Astrocyte of the spinal cord (primary cell): ENCODE measurements around the gene SERPINA3.

Source experiments
- DNase-seq: peaks from one replicate; pipeline ENCODE4 v3.0.0; 2011; ENCODE audit warnings: low read depth, low spot score
- H3K4me3 ChIP-seq: 2 replicates; pipeline ENCODE4 v1.5.1; 2011; ENCODE audit warnings: low read depth, mild to moderate bottlenecking, low read length, moderate library complexity
- in situ Hi-C: cut with HindIII; loops from 2 replicates; pipeline ENCODE4 v1.10.0; 2017; ENCODE audit warnings: low sequenced_read_pairs
- TF ChIP-seq, protein P1 (sequence below): IDR thresholded peaks from 2 replicates; pipeline ENCODE4 v1.5.1; 2012; ENCODE audit warnings: low read depth, mild to moderate bottlenecking, low read length, inconsistent platforms

The SERPINA3 gene

DNA sequence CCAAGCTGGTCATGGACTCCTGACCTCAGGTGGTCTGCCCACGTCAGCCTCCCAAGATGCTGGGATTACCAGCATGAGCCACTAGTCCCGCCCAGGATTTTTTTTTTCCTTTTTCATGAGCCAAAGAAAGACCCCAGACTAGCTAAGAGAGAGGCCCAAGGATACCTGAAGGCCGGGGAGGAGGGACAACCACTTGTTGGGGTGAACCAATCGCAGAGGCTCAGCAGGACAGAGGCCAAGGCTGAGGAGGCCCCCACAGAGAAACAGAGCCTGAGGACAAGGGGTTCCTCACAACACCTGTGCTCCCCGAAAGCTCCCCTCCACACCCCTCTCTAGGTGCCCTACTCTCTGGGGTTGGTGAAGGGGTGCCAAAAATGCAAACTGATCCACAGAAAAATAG is 1.0 kb upstream of the SERPINA3 start:
- no peak overlapping the region for H3K4me3 ChIP-seq

DNA sequence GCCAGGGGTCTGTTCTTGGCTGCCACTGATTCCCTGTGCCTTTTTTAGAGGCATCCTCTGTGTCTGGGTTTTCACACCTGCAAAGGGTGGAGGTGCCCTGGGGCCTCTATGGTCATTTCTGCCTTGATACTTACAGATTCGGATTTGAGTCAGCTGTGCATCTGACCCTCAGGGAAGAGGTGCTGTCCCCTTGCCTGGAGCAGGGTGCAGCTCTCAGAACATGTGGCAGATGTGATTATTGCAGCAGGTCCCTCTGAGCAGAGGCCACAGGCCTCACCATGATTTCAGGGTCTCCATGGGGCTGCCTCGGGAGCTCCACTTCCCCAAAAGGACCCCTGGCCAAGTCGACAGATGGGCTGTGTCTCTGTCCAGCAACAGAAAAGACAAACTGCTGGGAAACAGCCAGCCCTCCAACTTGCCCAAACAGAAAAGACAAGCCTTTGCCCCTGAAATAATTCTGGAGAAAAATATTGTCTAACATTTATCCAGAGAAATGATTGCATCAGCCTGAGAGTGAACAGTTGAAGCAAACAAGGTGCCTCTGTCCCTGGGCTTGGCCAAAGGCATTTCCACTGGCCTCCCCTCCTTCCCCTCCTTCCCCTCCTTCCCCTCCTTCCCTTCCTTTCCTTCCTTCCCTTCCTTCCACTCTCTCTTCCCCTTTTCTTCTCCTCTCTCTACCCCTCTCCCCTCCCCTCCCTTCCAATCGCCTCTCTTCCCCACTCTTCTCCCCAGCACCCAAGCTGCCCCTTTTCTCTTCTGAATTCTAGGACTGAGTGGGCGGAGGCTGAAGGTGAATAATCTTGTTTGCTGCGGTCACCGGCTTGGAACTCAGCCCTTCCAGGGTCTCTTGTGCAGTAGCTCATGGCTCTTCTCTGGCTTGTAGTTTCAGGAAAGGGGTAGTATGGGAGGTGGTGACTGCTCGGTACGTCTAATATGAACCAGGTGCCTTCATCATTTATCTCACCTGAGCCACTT is 676 bp downstream of the SERPINA3 start:
- H3K4me3 ChIP-seq, result no peak overlapping the region
- in situ Hi-C loops, result no loop called here
- TF ChIP-seq, protein P1, sequence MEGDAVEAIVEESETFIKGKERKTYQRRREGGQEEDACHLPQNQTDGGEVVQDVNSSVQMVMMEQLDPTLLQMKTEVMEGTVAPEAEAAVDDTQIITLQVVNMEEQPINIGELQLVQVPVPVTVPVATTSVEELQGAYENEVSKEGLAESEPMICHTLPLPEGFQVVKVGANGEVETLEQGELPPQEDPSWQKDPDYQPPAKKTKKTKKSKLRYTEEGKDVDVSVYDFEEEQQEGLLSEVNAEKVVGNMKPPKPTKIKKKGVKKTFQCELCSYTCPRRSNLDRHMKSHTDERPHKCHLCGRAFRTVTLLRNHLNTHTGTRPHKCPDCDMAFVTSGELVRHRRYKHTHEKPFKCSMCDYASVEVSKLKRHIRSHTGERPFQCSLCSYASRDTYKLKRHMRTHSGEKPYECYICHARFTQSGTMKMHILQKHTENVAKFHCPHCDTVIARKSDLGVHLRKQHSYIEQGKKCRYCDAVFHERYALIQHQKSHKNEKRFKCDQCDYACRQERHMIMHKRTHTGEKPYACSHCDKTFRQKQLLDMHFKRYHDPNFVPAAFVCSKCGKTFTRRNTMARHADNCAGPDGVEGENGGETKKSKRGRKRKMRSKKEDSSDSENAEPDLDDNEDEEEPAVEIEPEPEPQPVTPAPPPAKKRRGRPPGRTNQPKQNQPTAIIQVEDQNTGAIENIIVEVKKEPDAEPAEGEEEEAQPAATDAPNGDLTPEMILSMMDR, result no peak

More for the DNA sequence above, 1.0 kb upstream of the SERPINA3 start:
- DNase-seq, result no peak
- TF ChIP-seq, protein P1, result no peak
- in situ Hi-C loops, result no loop called here

DNA sequence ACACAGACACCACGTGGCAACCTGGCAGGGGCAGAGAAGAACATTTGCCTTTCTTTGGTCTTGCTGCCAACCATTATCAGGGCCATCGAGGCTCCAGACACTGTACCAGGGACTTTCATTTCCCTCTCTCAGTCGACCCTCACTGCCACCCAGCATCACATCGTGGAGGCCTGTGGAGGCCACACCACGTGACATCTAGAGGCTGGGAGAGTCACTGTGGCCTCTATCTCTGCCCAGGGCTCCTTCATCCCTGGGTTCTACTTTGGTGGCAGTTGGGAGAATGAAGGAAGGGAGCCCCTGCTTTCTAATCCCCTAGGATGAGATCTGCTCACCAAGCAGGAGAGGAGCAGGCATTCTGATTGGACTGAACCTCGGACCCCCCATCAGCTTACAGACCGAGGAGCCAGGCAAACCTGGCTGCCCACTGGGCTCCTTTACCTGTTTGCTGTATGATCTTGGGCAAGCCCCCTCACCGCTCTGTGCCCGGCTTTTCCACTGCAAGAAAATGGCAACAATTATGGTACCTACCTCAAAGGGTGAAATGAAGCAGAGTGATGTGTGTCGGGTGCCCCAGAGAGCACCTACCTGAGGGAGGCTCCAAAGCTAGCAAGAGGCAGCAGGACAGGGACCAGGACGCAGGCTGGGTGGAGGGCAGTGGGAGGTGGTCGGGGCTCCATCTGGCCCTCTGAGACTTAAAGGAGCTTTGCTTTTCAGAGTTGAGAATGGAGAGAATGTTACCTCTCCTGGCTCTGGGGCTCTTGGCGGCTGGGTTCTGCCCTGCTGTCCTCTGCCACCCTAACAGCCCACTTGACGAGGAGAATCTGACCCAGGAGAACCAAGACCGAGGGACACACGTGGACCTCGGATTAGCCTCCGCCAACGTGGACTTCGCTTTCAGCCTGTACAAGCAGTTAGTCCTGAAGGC is 1.8 kb downstream of the SERPINA3 start:
- H3K4me3 ChIP-seq, result no peak overlapping the region
- in situ Hi-C loops, result no loop called here
- TF ChIP-seq, protein P1, result no peak
- no peak for DNase-seq

More for the DNA sequence above, 676 bp downstream of the SERPINA3 start:
- no peak for DNase-seq

- no peak overlapping the region for H3K4me3 ChIP-seq
- no peak for DNase-seq
- TF ChIP-seq, protein P1, result no peak
- in situ Hi-C loops, result no loop called here
These were observed 2.6 kb downstream of the SERPINA3 start for GRCh38 chr14:94614802-94615201.

DNA sequence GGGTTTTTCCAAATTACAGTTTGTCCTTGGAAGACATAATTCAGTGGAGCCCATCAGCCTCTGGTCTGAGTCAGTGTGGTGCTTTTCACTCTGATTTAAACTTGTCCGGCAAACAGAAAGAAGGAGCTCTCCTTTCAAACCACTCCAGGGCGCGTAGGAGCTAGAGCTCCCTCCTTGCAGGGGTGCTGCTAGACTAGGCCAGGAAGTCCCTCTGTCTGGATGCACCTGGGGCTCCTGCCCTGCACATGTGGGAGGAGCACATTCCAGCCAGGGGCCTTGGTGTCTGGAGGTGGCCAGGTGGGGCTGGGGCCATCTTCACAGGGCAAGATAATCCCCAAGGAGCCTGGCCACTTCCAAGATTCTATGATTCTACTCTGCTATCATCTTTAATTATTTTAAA is 3.1 kb downstream of the SERPINA3 start:
- in situ Hi-C loops, result no loop called here
- no peak overlapping the region for H3K4me3 ChIP-seq
- no peak for DNase-seq
- TF ChIP-seq, protein P1, result no peak

DNA sequence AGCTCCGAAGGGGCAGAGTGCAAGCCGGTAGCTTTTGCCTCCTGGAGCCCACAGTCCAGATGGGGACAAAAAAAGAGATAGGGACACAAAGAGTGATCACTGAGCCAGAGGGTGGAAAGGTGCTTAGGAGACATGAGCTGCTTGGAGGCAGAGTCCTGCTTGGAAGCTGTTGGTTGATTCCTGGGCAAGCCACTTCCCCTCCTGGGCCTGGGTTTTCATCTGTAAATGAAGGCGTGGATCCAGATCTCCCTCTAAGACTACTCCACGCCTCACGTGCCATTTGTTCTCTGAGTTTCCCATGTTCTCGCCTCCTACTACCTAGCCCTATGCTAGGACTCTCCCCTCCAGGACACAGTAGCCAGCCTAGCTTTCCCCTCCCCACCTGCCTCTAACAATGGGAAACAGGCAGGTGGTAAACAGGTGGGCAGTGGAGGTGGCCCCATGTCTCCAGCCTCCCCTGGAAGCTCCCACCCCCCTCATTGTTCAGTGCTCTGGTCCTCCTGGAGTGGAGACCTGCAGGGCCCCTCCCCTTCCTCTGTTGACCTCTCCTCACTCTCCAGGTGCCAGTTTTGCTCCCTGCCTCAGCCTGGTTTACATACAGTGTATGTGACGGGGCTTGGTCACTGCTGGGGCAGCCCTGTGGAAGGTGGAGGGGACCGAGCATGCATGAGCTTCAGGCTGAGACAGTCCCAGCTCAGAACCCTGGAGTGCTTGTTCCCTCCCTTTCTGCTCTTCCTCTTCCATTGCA is 3.8 kb downstream of the SERPINA3 start:
- TF ChIP-seq, protein P1, result no peak
- H3K4me3 ChIP-seq, result no peak overlapping the region
- in situ Hi-C loops, result no loop called here

More for the DNA sequence above, 3.8 kb downstream of the SERPINA3 start:
- no peak for DNase-seq
